ENCODE measurements around the gene FALEC.
"Not testable (repeated sequence)": the region's sequence is repeated elsewhere in the genome, so short reads cannot be mapped to it uniquely, and the experiment has no call there.

FALEC gene

GRCh38 chr1:150564051-150564991 is 48.8 kb downstream of the FALEC start:
- TF ChIP-seq CTCF (IDR thresholded peaks at IDR 0.05; ENCODE audit: low read depth, low read length): no peak
- peak; percentile 44 to 71 for DNase-seq (ENCODE audit: low read depth in 2 of 2)
- no peak overlapping the region for H3K4me3 ChIP-seq (replicated peaks in 1 of 2; ENCODE audit: low read depth in 2 of 2, low read length in 2 of 2)

- not testable (repeated sequence) for H3K4me3 ChIP-seq (replicated peaks in 1 of 2; ENCODE audit: low read depth in 2 of 2, low read length in 2 of 2); DNase-seq (ENCODE audit: low read depth in 2 of 2)
These were observed 49.9 kb downstream of the FALEC start for GRCh38 chr1:150565240-150565991.

- TF ChIP-seq CTCF (IDR thresholded peaks at IDR 0.05; ENCODE audit: low read depth, low read length): no peak
- H3K4me3 ChIP-seq (replicated peaks in 1 of 2; ENCODE audit: low read depth in 2 of 2, low read length in 2 of 2): no peak overlapping the region
- DNase-seq (ENCODE audit: low read depth in 2 of 2): no peak
These were observed 51.2 kb downstream of the FALEC start for GRCh38 chr1:150566589-150567340.

- TF ChIP-seq CTCF (IDR thresholded peaks at IDR 0.05; ENCODE audit: low read depth, low read length): no peak
- peak in 1 of 2 donors; percentile 69 for DNase-seq (ENCODE audit: low read depth in 2 of 2)
- peak overlapping the region; percentile 22 to 27 for H3K4me3 ChIP-seq (replicated peaks in 1 of 2; ENCODE audit: low read depth in 2 of 2, low read length in 2 of 2)
These were observed 51.8 kb downstream of the FALEC start for GRCh38 chr1:150567341-150567716.

GRCh38 chr1:150567717-150568593 is 52.4 kb downstream of the FALEC start:
- TF ChIP-seq CTCF (IDR thresholded peaks at IDR 0.05; ENCODE audit: low read depth, low read length): no peak
- H3K4me3 ChIP-seq (replicated peaks in 1 of 2; ENCODE audit: low read depth in 2 of 2, low read length in 2 of 2): peak overlapping the region; percentile 22 to 27
- DNase-seq (ENCODE audit: low read depth in 2 of 2): peak; percentile 99

- no peak for TF ChIP-seq CTCF (IDR thresholded peaks at IDR 0.05; ENCODE audit: low read depth, low read length)
- H3K4me3 ChIP-seq (replicated peaks in 1 of 2; ENCODE audit: low read depth in 2 of 2, low read length in 2 of 2): peak overlapping the region in 1 of 2 donors; percentile 1
- DNase-seq (ENCODE audit: low read depth in 2 of 2): no peak
These were observed 53.0 kb downstream of the FALEC start for GRCh38 chr1:150568594-150568966.

Measured in cardiac fibroblast (primary cell).